Adipocyte (in vitro differentiated cells): ENCODE data around the gene SHF.

Experiments
- DNase-seq: peaks from one replicate; pipeline ENCODE4 v3.0.0-alpha.2; 2015; ENCODE audit warnings: low read depth
- H3K27me3 ChIP-seq: replicated peaks from 2 replicates; pipeline ENCODE4 v1.7.0; 2013; ENCODE audit warnings: mild to moderate bottlenecking, low read length, moderate library complexity; ENCODE audit not compliant: control insufficient read depth, insufficient read depth
- H3K36me3 ChIP-seq: 2 replicates; pipeline ENCODE4 v1.7.0; 2013; ENCODE audit warnings: low read length, mild to moderate bottlenecking, moderate library complexity; ENCODE audit not compliant: control insufficient read depth, insufficient read depth, severe bottlenecking
- H3K4me1 ChIP-seq: 2 replicates; pipeline ENCODE4 v1.7.0; 2013; ENCODE audit warnings: mild to moderate bottlenecking, low read length, moderate library complexity; ENCODE audit not compliant: control insufficient read depth, insufficient read depth
- H3K4me3 ChIP-seq: 2 replicates; pipeline ENCODE4 v1.7.0; 2013; ENCODE audit warnings: mild to moderate bottlenecking, low read length, moderate library complexity
- H3K9ac ChIP-seq: 2 replicates; pipeline ENCODE4 v1.7.0; 2013; ENCODE audit warnings: mild to moderate bottlenecking, low read length, moderate library complexity
- H3K9me3 ChIP-seq: 2 replicates; pipeline ENCODE4 v1.7.0; 2013; ENCODE audit warnings: mild to moderate bottlenecking, low read length, moderate library complexity; ENCODE audit not compliant: control insufficient read depth

Gene SHF

GRCh38 chr15:45180201-45180600 lies 7.6 kb downstream of the SHF start:
- no peaks in the 10 kb centered on the region for H3K27me3 ChIP-seq
- no peaks in the 10 kb centered on the region for H3K4me1 ChIP-seq
- no peak overlapping the region for H3K9ac ChIP-seq
- no peak overlapping the region for H3K4me3 ChIP-seq
- no peaks in the 10 kb centered on the region for H3K36me3 ChIP-seq
- no peak for DNase-seq
- H3K9me3 ChIP-seq, result no peaks in the 10 kb centered on the region

DNA sequence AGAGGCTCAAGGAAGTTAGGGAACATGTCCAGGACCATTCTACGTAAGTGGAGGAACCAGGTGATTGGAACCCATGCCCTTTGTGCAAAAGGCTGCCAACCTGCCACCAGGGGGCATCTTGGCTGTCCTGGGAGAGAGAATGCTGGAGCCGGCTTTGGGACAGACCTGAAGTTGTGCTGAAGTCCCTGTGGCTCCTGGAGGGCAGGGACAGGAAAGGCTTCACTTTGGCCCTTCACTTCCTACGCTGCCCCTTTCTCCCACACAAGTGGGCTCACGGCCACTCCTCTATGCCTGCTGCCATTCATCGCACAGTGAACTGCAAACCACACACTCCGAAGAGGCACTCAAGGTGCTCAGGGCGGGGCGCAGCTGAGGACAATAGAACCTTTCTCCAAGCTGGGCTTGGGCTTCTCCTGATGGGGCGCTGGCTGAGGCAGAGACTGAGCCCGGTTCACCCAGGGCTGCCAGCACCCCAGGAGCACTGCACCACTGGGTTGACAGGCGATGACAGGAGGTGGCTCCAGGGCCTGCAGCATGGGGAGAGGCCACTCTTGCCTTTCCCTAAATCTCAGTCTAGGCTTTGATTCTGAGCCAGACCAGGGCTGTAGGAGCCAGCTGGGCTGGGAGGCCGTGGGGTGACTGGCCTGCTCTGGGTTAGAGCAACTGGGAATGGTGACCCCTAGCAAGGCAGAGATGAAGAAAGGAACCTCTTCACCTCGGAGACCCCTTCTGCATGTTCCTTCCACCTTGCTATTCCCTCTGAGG lies 8.4 kb downstream of the SHF start:
- Histone ChIP-seq H3K4me1 (no peaks in the 10 kb centered on the region), H3K9me3 (no peaks in the 10 kb centered on the region)
- DNase-seq, result peak; percentile 42

DNA sequence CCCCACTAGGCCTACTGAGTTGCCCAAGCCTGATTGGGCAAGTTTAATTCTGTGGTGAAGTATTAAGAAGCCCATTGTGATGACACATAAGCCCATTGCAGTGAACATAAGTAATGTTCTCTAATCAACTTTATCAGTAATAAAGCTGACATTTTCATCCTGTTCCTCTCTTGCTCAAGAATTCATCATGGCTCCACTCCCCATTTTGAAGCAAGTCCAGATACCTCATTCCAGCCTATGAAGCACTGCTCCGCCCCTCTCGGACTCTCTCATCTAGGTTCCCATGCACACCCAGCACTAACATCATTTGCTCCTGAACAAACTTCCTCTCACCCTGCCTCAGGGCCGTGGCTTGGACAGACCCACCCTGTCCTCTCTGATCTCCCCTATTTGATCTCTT lies 10.5 kb downstream of the SHF start:
- Histone ChIP-seq H3K36me3 (no peaks in the 10 kb centered on the region), H3K9ac (no peak overlapping the region), H3K4me1 (no peaks in the 10 kb centered on the region), H3K9me3 (no peaks in the 10 kb centered on the region), H3K4me3 (no peak overlapping the region), H3K27me3 (no peaks in the 10 kb centered on the region)
- no peak for DNase-seq

More for the DNA sequence above, 8.4 kb downstream of the SHF start:
- Histone ChIP-seq H3K9ac (no peak overlapping the region), H3K4me3 (no peak overlapping the region), H3K36me3 (no peaks in the 10 kb centered on the region), H3K27me3 (no peaks in the 10 kb centered on the region)

GRCh38 chr15:45174577-45174976 lies 13.2 kb downstream of the SHF start:
- DNase-seq, result no peak
- Histone ChIP-seq H3K4me1 (no peaks in the 10 kb centered on the region), H3K9me3 (no peaks in the 10 kb centered on the region), H3K4me3 (no peak overlapping the region), H3K36me3 (no peaks in the 10 kb centered on the region), H3K27me3 (no peaks in the 10 kb centered on the region), H3K9ac (no peak overlapping the region)

GRCh38 chr15:45174069-45174468 lies 13.7 kb downstream of the SHF start:
- Histone ChIP-seq H3K9ac (no peak overlapping the region), H3K27me3 (no peaks in the 10 kb centered on the region), H3K9me3 (no peaks in the 10 kb centered on the region), H3K4me1 (no peaks in the 10 kb centered on the region), H3K4me3 (no peak overlapping the region), H3K36me3 (no peaks in the 10 kb centered on the region)
- DNase-seq, result no peak

GRCh38 chr15:45171912-45172311 lies 15.9 kb downstream of the SHF start:
- Histone ChIP-seq H3K27me3 (no peaks in the 10 kb centered on the region), H3K36me3 (no peaks in the 10 kb centered on the region)

DNA sequence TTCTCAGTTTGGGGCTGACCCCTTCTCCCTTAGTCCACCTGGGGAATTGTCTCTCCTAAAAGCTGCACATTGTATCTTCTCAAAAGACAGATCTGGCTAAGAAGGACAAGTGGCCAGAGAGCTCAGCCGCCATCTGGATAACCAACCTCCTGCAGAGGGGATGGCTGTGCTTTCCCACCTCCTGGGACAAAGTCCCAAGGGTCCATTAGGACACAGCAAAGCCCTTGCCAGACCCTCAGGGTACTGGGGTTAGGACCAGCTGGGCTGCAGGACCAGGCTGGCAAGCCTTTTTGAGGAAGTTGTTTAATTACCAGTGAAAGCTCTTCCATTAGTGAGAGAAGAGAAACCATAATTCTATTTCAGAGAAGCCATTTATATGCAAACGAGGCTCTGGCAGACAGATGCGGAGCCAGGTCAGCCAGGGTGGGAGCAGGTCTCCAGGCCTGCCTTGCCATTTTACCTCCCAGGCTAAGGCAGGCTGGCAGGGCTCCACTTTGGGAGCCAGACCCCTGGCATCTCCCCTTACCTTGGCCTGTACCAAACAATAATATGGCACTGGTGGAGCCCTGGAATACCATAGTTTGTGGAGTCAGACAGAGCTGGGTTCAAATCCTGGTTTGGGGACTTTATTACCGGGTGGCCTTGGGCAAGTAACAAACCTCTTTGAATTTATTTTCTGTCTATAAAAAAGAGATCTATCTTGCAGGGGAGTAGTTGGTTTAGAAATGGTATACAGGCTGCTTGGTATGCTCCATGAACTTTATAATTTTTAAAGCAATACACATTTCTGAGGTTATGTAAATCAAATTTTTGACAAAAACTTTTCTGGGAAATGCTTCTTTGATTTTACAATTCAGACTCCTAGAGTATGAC lies 17.9 kb downstream of the SHF start:
- DNase-seq, result no peak
- peaks cover 8% of the 10 kb centered on the region for H3K4me1 ChIP-seq
- H3K4me3 ChIP-seq, result no peak overlapping the region
- H3K27me3 ChIP-seq, result no peaks in the 10 kb centered on the region
- no peak overlapping the region for H3K9ac ChIP-seq
- no peaks in the 10 kb centered on the region for H3K9me3 ChIP-seq
- H3K36me3 ChIP-seq, result no peaks in the 10 kb centered on the region

More at GRCh38 chr15:45171912-45172311, 15.9 kb downstream of the SHF start:
- H3K4me3 ChIP-seq, result no peak overlapping the region
- no peak overlapping the region for H3K9ac ChIP-seq
- no peaks in the 10 kb centered on the region for H3K4me1 ChIP-seq
- no peaks in the 10 kb centered on the region for H3K9me3 ChIP-seq
- DNase-seq, result no peak

DNA sequence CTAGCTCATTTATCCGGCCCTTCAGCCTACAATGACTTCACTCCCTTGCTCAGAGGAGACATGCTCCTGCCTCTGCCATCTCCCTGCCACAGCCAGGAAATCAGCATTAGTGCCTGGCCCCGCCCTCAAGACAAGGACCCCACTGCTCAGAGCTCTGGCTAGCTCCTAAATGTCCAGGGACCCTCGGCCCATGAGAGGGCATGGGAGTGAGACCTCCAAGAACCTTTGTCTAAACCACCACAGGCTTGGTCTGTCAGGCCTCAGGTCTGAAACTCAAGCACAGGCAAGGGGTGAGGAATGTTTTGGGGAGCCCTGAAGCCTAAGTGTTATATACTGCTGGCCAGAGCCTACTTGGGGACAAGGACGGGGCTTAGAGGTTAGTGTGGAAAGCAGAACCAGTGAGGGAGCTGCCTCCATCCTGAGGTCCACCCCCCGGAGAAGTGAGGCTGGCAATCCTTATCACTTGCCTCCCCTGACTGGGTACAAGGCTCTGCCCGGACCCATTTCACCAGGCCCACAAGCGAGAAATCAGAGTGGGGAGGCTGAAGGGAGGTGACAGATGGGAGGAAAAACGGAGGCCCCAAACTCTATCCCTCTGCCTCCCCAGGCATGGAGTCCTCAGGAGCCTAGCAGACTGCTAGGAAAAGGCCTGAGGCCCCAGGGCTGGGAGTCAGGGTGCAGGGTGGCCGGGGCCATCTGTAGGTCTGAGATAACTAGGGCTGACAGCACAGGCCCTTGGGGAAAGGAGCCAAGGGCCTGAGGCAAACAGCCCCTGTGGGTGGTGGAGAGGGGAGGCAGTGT lies 18.8 kb downstream of the SHF start:
- no peak overlapping the region for H3K9ac ChIP-seq
- no peak for DNase-seq
- no peaks in the 10 kb centered on the region for H3K27me3 ChIP-seq
- no peaks in the 10 kb centered on the region for H3K9me3 ChIP-seq
- H3K4me1 ChIP-seq, result peaks cover 8% of the 10 kb centered on the region
- no peak overlapping the region for H3K4me3 ChIP-seq
- no peaks in the 10 kb centered on the region for H3K36me3 ChIP-seq

DNA sequence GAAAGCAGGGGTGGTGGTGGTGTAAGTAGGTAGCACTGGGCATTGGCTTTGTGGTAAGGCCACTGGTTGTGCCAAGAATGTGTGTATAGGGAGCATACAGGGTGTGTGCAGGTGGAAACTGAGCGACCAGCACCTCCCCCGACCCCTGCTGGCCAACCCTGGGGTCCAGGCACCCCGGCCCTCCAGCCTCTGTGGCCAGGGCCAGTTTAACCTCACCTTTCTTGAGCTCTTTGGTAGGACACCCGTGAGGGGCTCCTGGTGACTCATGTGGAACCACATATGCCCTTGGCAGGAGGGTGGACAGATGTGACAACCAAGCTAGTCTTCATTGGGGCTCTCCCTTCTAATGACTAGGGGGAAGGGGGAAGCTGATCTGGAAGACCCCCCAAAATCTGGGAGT lies 19.5 kb downstream of the SHF start:
- H3K4me1 ChIP-seq, result peaks cover 8% of the 10 kb centered on the region
- no peaks in the 10 kb centered on the region for H3K36me3 ChIP-seq
- no peaks in the 10 kb centered on the region for H3K9me3 ChIP-seq
- no peaks in the 10 kb centered on the region for H3K27me3 ChIP-seq
- DNase-seq, result no peak
- no peak overlapping the region for H3K9ac ChIP-seq
- H3K4me3 ChIP-seq, result no peak overlapping the region

- Histone ChIP-seq H3K4me1 (peaks cover 8% of the 10 kb centered on the region), H3K4me3 (peak overlapping the region; percentile 85), H3K9ac (peak overlapping the region; percentile 93), H3K27me3 (no peaks in the 10 kb centered on the region), H3K9me3 (no peaks in the 10 kb centered on the region), H3K36me3 (no peaks in the 10 kb centered on the region)
- DNase-seq, result no peak
Measured at GRCh38 chr15:45167631-45168205, 20.0 kb downstream of the SHF start.
